Measurements from ENCODE around the gene PPIF.

- TF ChIP-seq SUZ12 (IDR thresholded peaks at IDR 0.05): no peak
- no peak for TF ChIP-seq NFRKB (IDR thresholded peaks at IDR 0.05)
- no peak for TF ChIP-seq SP1 (IDR thresholded peaks at IDR 0.05)
- no peak for TF ChIP-seq LEF1 (IDR thresholded peaks at IDR 0.05; ENCODE audit: borderline replicate concordance)
- TF ChIP-seq ZNF384 (IDR thresholded peaks at IDR 0.05): no peak
- TF ChIP-seq TARDBP (IDR thresholded peaks at IDR 0.05): no peak
- TF ChIP-seq FOXM1 (IDR thresholded peaks at IDR 0.05; ENCODE audit: borderline replicate concordance): no peak
- TF ChIP-seq BHLHE40 (IDR thresholded peaks at IDR 0.05; ENCODE audit: borderline replicate concordance): no peak
Measured at GRCh38 chr10:79345241-79346011, 1.8 kb upstream of the PPIF start.
